GM21529 (cell line): ENCODE data around the gene C22orf23.
"Not testable (repeated sequence)": the region's sequence is repeated elsewhere in the genome, so short reads cannot be mapped to it uniquely, and the experiment has no call there.

ENCODE experiments used
- ATAC-seq: cut with Tn5 transposase; IDR thresholded peaks from one replicate; pipeline ENCODE4 v1.9.1; 2021; ENCODE audit not compliant: unreplicated experiment

The C22orf23 gene

GRCh38 chr22:37982938-37983859 lies 29.8 kb upstream of the C22orf23 start:
- ATAC-seq: no peak

DNA sequence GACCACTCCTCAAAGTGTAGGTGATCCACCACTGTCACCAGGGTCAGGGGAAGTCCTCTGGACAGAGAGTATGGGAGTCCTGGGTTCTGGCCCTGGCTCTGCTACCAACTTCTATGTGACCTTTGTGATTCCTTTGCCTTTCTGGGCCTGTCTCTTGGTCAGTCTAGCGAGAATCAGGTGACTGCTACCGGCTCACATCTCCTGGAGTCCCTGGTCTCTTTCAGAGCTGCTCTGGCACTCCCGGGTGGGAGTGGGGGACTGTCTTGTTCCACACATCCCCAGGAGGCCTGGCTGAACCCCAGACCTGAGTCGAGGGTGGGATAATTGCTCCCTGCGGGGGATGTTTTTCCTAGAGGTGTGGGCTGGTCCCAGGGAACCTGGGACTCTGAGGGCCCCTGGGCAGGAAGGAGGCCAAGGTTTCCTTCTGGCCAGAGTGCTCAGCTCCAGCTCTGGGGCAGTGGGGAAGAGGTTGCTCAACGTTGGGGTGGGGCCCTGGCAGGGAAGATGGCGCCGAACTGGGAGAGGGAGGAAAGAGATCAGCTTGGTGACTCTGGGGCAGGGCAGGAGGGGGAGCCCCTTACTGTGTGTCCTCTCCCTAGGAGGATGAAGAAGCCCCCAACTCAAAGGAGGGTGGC lies 28.9 kb upstream of the C22orf23 start:
- no peak for ATAC-seq

- ATAC-seq: no peak
Observed at GRCh38 chr22:37981282-37982011, 28.0 kb upstream of the C22orf23 start.

DNA sequence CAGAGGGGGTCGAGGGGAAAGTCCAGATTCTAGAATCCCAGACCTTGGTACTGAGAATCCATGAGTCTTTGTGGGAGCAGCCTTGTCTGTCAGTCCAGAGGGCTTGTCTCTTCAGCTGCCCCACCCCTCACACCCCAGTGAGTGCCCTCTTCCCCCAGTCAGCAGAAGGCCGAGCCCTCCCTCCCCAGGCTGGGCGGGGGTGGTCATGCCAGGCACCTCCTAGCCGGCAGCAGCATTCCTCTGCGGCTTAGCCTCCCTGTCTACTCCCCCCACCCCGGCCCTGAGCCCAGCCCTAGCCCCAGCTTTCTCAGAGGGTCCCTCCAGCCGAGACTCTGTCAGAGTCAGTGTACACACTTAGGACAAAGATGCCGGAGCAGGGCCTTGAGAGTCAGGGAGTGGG lies 26.4 kb upstream of the C22orf23 start:
- ATAC-seq: no peak

DNA sequence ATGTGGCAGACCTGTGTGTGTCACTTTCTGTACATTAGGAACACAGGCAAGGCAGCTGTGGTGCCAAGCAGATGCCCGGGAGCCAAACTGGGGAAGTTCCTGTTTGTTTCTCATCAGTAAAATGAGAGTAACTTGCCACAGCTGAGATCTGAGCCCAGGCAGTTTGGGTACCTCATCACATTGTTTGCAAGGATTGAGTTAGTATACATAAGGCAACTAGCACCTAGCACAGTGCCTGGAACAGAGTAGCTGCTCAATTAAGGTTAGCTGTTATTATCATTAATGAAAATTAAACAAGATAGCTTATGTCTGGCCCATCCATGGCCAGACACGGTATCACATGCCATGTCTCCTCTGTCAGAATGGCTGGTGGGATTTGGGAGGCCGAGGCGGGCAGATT lies 23.1 kb upstream of the C22orf23 start:
- ATAC-seq: no peak

DNA sequence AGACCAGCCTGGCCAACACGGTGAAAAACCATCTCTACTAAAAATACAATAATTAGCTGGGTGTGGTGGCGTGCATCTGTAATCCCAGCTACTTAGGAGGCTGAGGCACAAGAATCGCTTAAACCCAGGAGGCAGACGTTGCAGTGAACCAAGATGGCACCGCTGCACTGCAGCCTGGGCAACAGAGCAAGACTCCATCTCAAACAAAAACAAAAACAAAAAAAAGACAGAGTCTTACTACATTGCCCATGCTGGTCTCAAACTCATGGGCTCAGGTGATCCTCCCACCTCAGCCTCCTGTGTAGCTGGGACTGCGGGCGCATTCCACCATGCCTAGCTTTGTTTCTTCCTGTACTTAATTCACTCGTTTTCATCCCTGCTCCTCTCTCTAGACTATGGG lies 22.6 kb upstream of the C22orf23 start:
- not testable (repeated sequence) for ATAC-seq

- ATAC-seq: no peak
Observed at GRCh38 chr22:37975153-37975552, 21.8 kb upstream of the C22orf23 start.

- ATAC-seq: no peak
Observed at GRCh38 chr22:37973271-37974170, 20.1 kb upstream of the C22orf23 start.

DNA sequence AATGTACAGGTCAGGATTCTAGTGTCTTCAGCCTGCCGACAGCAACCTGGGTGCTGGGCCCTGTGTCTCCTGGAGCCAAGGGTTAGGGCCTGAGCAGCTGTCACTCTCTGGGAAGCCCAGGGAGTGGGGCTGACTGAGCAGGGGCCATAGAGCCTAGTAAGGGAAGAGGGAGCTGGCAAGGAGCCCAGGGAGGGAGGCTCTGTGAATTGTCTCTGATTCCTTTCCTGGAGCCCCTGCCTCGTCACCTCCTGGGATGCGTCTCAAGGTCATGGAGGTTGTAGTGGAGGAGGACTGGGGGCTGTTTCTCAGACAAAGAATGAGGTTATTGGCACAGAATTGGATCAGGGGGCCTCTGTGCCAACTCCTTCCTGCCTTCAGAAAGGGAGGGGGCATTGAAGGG lies 19.1 kb upstream of the C22orf23 start:
- no peak for ATAC-seq

DNA sequence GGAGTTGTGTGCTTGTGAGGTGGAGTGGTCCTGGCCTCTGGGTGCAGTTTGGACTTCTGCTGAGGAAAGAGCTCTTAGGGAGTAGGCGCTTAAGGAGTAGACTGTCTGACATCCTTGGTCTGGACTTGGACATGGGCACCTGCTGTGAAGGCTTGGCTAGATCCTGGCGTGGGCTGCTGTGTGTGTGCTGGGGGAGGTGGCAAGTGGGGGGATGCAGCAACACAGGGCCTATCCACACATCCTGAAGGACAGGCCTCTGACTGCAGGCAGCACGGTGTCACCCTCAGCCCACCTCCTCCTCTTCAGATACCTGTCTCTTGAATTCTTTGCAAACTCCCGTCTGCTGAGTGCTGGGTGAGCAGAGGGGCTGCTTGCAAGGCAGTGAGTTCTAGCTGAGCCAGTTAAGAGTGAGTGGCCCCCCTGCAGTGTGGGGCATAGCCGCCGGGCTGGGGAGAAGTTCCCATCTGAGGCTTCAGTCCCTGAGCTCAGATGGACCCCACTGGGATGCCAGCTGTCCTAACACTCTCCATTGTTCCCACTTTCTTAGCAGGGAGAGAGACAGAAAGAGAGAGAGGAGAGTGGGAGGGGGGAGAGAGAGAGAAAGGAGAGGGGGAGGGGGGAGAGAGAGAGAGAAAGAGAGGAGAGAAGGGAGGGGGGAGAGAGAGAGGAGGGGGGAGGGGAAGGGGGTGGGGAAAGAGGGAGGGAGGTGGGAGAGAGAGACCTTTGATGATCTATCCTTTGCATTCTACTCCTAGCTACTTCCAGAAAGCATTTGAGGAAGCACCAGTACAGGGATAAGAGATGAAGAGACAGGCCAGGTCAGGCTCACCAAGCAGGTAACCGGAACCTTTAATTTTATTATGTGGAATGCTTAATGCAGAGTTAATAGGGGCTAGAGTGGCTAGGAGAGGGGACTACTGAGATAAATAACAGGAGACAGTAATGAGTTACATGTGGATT lies 18.4 kb upstream of the C22orf23 start:
- ATAC-seq: no peak

DNA sequence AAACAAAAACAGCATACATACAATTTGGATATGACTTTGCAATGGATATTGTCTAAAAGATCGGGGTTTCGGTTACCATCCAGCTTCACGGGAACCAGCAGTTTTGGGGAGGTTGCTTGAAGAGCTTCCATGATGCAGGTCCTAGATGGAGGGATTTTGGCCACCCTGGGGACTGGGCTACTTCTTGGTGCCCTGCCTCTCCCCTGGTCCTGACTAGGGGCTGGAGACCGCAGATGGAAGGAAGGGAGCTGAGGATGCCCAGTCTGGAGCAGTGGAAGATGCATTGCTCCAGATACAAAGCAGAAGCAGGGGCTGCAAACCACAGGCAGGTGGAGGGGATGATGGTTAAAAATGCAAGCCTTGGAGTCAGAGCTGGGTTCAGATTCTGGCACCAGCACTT lies 17.5 kb upstream of the C22orf23 start:
- no peak for ATAC-seq

- ATAC-seq: no peak
Observed at GRCh38 chr22:37968452-37969251, 15.3 kb upstream of the C22orf23 start.

DNA sequence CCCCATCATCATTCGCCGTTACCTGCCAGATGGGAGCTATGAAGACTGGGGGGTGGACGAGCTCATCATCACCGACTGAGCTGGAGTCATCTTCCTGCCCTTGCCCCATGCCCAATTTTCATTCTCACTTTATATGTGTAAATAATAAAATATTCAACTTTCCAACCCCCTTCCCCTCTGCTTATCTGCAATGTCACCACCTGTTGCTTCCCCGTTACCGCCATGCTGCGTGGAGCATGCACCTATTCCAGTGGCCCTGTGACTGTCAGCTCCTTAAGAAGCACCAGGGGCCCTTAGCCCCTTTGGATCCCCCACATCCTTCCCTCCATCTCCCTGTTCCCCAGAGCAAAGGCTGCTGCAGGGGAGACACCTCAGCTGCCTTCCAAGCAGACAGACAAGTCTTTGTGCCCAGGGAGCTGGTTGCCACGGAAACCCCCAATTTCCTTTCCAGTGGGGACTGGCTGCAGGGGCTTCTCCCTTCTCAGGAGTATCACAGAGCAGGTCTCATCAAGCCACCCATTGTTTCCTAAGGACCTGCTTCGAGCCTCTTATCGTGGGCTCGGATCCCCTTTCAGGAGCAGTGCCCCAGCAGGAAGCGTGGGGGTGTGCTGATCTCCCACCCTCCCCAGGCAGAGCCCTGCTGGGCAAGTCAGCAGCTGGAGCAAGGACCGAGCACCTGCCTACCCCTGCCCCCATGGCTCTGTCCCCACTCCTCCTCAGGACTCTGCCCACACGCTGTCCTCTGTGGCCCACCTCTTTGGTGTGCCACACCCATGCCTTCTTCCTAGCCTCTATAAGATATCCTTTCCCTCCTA lies 14.4 kb upstream of the C22orf23 start:
- no peak for ATAC-seq

GRCh38 chr22:37967147-37967546 lies 13.7 kb upstream of the C22orf23 start:
- ATAC-seq: no peak

- no peak for ATAC-seq
Observed at GRCh38 chr22:37965940-37966664, 12.7 kb upstream of the C22orf23 start.

GRCh38 chr22:37961062-37961461 lies 7.7 kb upstream of the C22orf23 start:
- ATAC-seq: no peak

GRCh38 chr22:37959231-37959825 lies 5.9 kb upstream of the C22orf23 start:
- no peak for ATAC-seq
